ENCODE results near the gene LRTM2. TPM values are rescaled to one million over a fixed set of nuclear protein-coding genes. Genes with fewer than 3 reads are reported as not detected.

LRTM2 gene
- total RNA-seq, 1 donor from 2014 or later = not detected

- Histone ChIP-seq H3K27me3 (ENCODE audit: control insufficient read depth in 3 of 3, insufficient read depth in 3 of 3, low read length in 3 of 3) (peaks cover 0 to 14% (median 6%) of the 10 kb centered on the region in 3 donors), H3K4me3 (ENCODE audit: low read length in 3 of 3) (no peak overlapping the region), H3K9ac (ENCODE audit: low read depth in 1 of 3, low read length in 3 of 3) (no peak overlapping the region), H3K27ac (ENCODE audit: low read depth, low read length) (no peak overlapping the region), H3K9me3 (ENCODE audit: control insufficient read depth in 3 of 3, low read length in 3 of 3) (peaks cover 4 to 7% (median 7%) of the 10 kb centered on the region in 3 donors), H3K36me3 (ENCODE audit: control insufficient read depth in 3 of 3, insufficient read depth in 3 of 3, low read length in 3 of 3) (no peaks in the 10 kb centered on the region), H3K4me1 (ENCODE audit: control insufficient read depth in 3 of 3, insufficient read depth in 3 of 3, low read length in 3 of 3) (no peaks in the 10 kb centered on the region)
Measured at GRCh38 chr12:1872001-1872400, 51.6 kb downstream of the LRTM2 start.

- Histone ChIP-seq H3K4me1 (ENCODE audit: control insufficient read depth in 3 of 3, insufficient read depth in 3 of 3, low read length in 3 of 3) (no peaks in the 10 kb centered on the region), H3K36me3 (ENCODE audit: control insufficient read depth in 3 of 3, insufficient read depth in 3 of 3, low read length in 3 of 3) (no peaks in the 10 kb centered on the region), H3K27me3 (ENCODE audit: control insufficient read depth in 3 of 3, insufficient read depth in 3 of 3, low read length in 3 of 3) (peaks cover 0 to 14% (median 6%) of the 10 kb centered on the region in 3 donors), H3K27ac (ENCODE audit: low read depth, low read length) (no peak overlapping the region), H3K9me3 (ENCODE audit: control insufficient read depth in 3 of 3, low read length in 3 of 3) (peaks cover 4 to 7% (median 7%) of the 10 kb centered on the region in 3 donors), H3K4me3 (ENCODE audit: low read length in 3 of 3) (no peak overlapping the region), H3K9ac (ENCODE audit: low read depth in 1 of 3, low read length in 3 of 3) (no peak overlapping the region)
Measured at GRCh38 chr12:1872448-1872847, 52.1 kb downstream of the LRTM2 start.

- H3K4me3 ChIP-seq (ENCODE audit: low read length in 3 of 3) = no peak overlapping the region
- no peaks in the 10 kb centered on the region for H3K36me3 ChIP-seq (ENCODE audit: control insufficient read depth in 3 of 3, insufficient read depth in 3 of 3, low read length in 3 of 3)
- no peak overlapping the region for H3K27ac ChIP-seq (ENCODE audit: low read depth, low read length)
- H3K9ac ChIP-seq (ENCODE audit: low read depth in 1 of 3, low read length in 3 of 3) = no peak overlapping the region
- H3K27me3 ChIP-seq (ENCODE audit: control insufficient read depth in 3 of 3, insufficient read depth in 3 of 3, low read length in 3 of 3) = peaks cover 0 to 14% (median 6%) of the 10 kb centered on the region in 3 donors
- H3K4me1 ChIP-seq (ENCODE audit: control insufficient read depth in 3 of 3, insufficient read depth in 3 of 3, low read length in 3 of 3) = no peaks in the 10 kb centered on the region
- H3K9me3 ChIP-seq (ENCODE audit: control insufficient read depth in 3 of 3, low read length in 3 of 3) = peaks cover 3 to 7% (median 4%) of the 10 kb centered on the region in 3 donors
Measured at GRCh38 chr12:1873531-1874510, 53.5 kb downstream of the LRTM2 start.

GRCh38 chr12:1875608-1876007, 55.2 kb downstream of the LRTM2 start:
- Histone ChIP-seq H3K4me3 (ENCODE audit: low read length in 3 of 3) (no peak overlapping the region), H3K9me3 (ENCODE audit: control insufficient read depth in 3 of 3, low read length in 3 of 3) (peaks cover 0 to 5% (median 0%) of the 10 kb centered on the region in 3 donors), H3K27me3 (ENCODE audit: control insufficient read depth in 3 of 3, insufficient read depth in 3 of 3, low read length in 3 of 3) (peaks cover 0 to 14% (median 0%) of the 10 kb centered on the region in 3 donors), H3K36me3 (ENCODE audit: control insufficient read depth in 3 of 3, insufficient read depth in 3 of 3, low read length in 3 of 3) (no peaks in the 10 kb centered on the region), H3K9ac (ENCODE audit: low read depth in 1 of 3, low read length in 3 of 3) (no peak overlapping the region), H3K27ac (ENCODE audit: low read depth, low read length) (no peak overlapping the region), H3K4me1 (ENCODE audit: control insufficient read depth in 3 of 3, insufficient read depth in 3 of 3, low read length in 3 of 3) (no peaks in the 10 kb centered on the region)

GRCh38 chr12:1876086-1876485, 55.7 kb downstream of the LRTM2 start:
- no peak overlapping the region for H3K9ac ChIP-seq (ENCODE audit: low read depth in 1 of 3, low read length in 3 of 3)
- no peak overlapping the region for H3K27ac ChIP-seq (ENCODE audit: low read depth, low read length)
- no peak overlapping the region for H3K4me3 ChIP-seq (ENCODE audit: low read length in 3 of 3)
- no peaks in the 10 kb centered on the region for H3K36me3 ChIP-seq (ENCODE audit: control insufficient read depth in 3 of 3, insufficient read depth in 3 of 3, low read length in 3 of 3)
- H3K9me3 ChIP-seq (ENCODE audit: control insufficient read depth in 3 of 3, low read length in 3 of 3) = peaks cover 0 to 2% (median 0%) of the 10 kb centered on the region in 3 donors
- H3K4me1 ChIP-seq (ENCODE audit: control insufficient read depth in 3 of 3, insufficient read depth in 3 of 3, low read length in 3 of 3) = no peaks in the 10 kb centered on the region
- H3K27me3 ChIP-seq (ENCODE audit: control insufficient read depth in 3 of 3, insufficient read depth in 3 of 3, low read length in 3 of 3) = peaks cover 0 to 14% (median 0%) of the 10 kb centered on the region in 3 donors

- H3K27ac ChIP-seq (ENCODE audit: low read depth, low read length) = no peak overlapping the region
- no peaks in the 10 kb centered on the region for H3K36me3 ChIP-seq (ENCODE audit: control insufficient read depth in 3 of 3, insufficient read depth in 3 of 3, low read length in 3 of 3)
- no peak overlapping the region for H3K9ac ChIP-seq (ENCODE audit: low read depth in 1 of 3, low read length in 3 of 3)
- no peaks in the 10 kb centered on the region for H3K9me3 ChIP-seq (ENCODE audit: control insufficient read depth in 3 of 3, low read length in 3 of 3)
- peaks cover 0 to 17% (median 4%) of the 10 kb centered on the region in 3 donors for H3K27me3 ChIP-seq (ENCODE audit: control insufficient read depth in 3 of 3, insufficient read depth in 3 of 3, low read length in 3 of 3)
- H3K4me3 ChIP-seq (ENCODE audit: low read length in 3 of 3) = no peak overlapping the region
- no peaks in the 10 kb centered on the region for H3K4me1 ChIP-seq (ENCODE audit: control insufficient read depth in 3 of 3, insufficient read depth in 3 of 3, low read length in 3 of 3)
Measured at GRCh38 chr12:1877169-1877878, 57.0 kb downstream of the LRTM2 start.

GRCh38 chr12:1878214-1878613, 57.8 kb downstream of the LRTM2 start:
- Histone ChIP-seq H3K9me3 (ENCODE audit: control insufficient read depth in 3 of 3, low read length in 3 of 3) (no peaks in the 10 kb centered on the region), H3K27ac (ENCODE audit: low read depth, low read length) (no peak overlapping the region), H3K4me1 (ENCODE audit: control insufficient read depth in 3 of 3, insufficient read depth in 3 of 3, low read length in 3 of 3) (no peaks in the 10 kb centered on the region), H3K4me3 (ENCODE audit: low read length in 3 of 3) (no peak overlapping the region), H3K36me3 (ENCODE audit: control insufficient read depth in 3 of 3, insufficient read depth in 3 of 3, low read length in 3 of 3) (no peaks in the 10 kb centered on the region), H3K9ac (ENCODE audit: low read depth in 1 of 3, low read length in 3 of 3) (no peak overlapping the region), H3K27me3 (ENCODE audit: control insufficient read depth in 3 of 3, insufficient read depth in 3 of 3, low read length in 3 of 3) (peaks cover 0 to 20% (median 7%) of the 10 kb centered on the region in 3 donors)

GRCh38 chr12:1878695-1879094, 58.3 kb downstream of the LRTM2 start:
- peaks cover 0 to 25% (median 12%) of the 10 kb centered on the region in 3 donors for H3K27me3 ChIP-seq (ENCODE audit: control insufficient read depth in 3 of 3, insufficient read depth in 3 of 3, low read length in 3 of 3)
- no peak overlapping the region for H3K4me3 ChIP-seq (ENCODE audit: low read length in 3 of 3)
- H3K9ac ChIP-seq (ENCODE audit: low read depth in 1 of 3, low read length in 3 of 3) = no peak overlapping the region
- no peak overlapping the region for H3K27ac ChIP-seq (ENCODE audit: low read depth, low read length)
- no peaks in the 10 kb centered on the region for H3K9me3 ChIP-seq (ENCODE audit: control insufficient read depth in 3 of 3, low read length in 3 of 3)
- H3K4me1 ChIP-seq (ENCODE audit: control insufficient read depth in 3 of 3, insufficient read depth in 3 of 3, low read length in 3 of 3) = no peaks in the 10 kb centered on the region
- H3K36me3 ChIP-seq (ENCODE audit: control insufficient read depth in 3 of 3, insufficient read depth in 3 of 3, low read length in 3 of 3) = no peaks in the 10 kb centered on the region

GRCh38 chr12:1879633-1880032, 59.3 kb downstream of the LRTM2 start:
- Histone ChIP-seq H3K27me3 (ENCODE audit: control insufficient read depth in 3 of 3, insufficient read depth in 3 of 3, low read length in 3 of 3) (peaks cover 0 to 27% (median 16%) of the 10 kb centered on the region in 3 donors), H3K4me1 (ENCODE audit: control insufficient read depth in 3 of 3, insufficient read depth in 3 of 3, low read length in 3 of 3) (no peaks in the 10 kb centered on the region), H3K36me3 (ENCODE audit: control insufficient read depth in 3 of 3, insufficient read depth in 3 of 3, low read length in 3 of 3) (no peaks in the 10 kb centered on the region), H3K9ac (ENCODE audit: low read depth in 1 of 3, low read length in 3 of 3) (no peak overlapping the region), H3K4me3 (ENCODE audit: low read length in 3 of 3) (no peak overlapping the region), H3K9me3 (ENCODE audit: control insufficient read depth in 3 of 3, low read length in 3 of 3) (no peaks in the 10 kb centered on the region), H3K27ac (ENCODE audit: low read depth, low read length) (no peak overlapping the region)

Measured in skeletal muscle tissue (tissue), 4 donors.